GM23338 (cell line): Measurements from ENCODE around the gene SELENOS. TPM values are rescaled to one million over a fixed set of nuclear protein-coding genes. Genes with fewer than 3 reads are reported as not detected.

Source experiments
- ATAC-seq: fragments of 200-7000 bp; cut with Tn5 transposase; 3 replicates; pipeline ENCODE4 v1.9.1; 2020
- DNase-seq: peaks from one replicate; pipeline ENCODE4 v3.0.0-alpha.2; 2015; ENCODE audit warnings: low spot score
- H2AFZ ChIP-seq: fragments of 200-600 bp; sonication (generic); 2 replicates; pipeline ENCODE4 v1.8.0; 2016; ENCODE audit warnings: antibody characterized with exemption, mild to moderate bottlenecking, moderate library complexity
- H3F3A ChIP-seq: fragments of 200-600 bp; sonication (generic); replicated peaks from 2 replicates; pipeline ENCODE4 v1.8.0; 2017; ENCODE audit warnings: antibody characterized with exemption, mixed run types, low read depth
- H3K27ac ChIP-seq: fragments of 200-600 bp; sonication (generic); 2 replicates; pipeline ENCODE4 v1.6.1; 2016; ENCODE audit warnings: low read depth
- H3K27me3 ChIP-seq: fragments of 200-600 bp; sonication (generic); 2 replicates; pipeline ENCODE4 v1.8.0; 2016; ENCODE audit warnings: mild to moderate bottlenecking, mixed run types, moderate library complexity; ENCODE audit not compliant: insufficient read depth
- H3K36me3 ChIP-seq: fragments of 200-600 bp; sonication (generic); 2 replicates; pipeline ENCODE4 v1.8.0; 2016; ENCODE audit warnings: mild to moderate bottlenecking; ENCODE audit not compliant: insufficient read depth
- H3K4me1 ChIP-seq: fragments of 200-600 bp; sonication (generic); 2 replicates; pipeline ENCODE4 v1.8.0; 2016; ENCODE audit warnings: mild to moderate bottlenecking, moderate library complexity; ENCODE audit not compliant: insufficient read depth
- H3K4me2 ChIP-seq: fragments of 200-600 bp; sonication (generic); 2 replicates; pipeline ENCODE4 v1.7.1; 2017; ENCODE audit warnings: mixed run types
- H3K4me3 ChIP-seq: fragments of 200-600 bp; sonication (generic); 2 replicates; pipeline ENCODE4 v1.6.1; 2016; ENCODE audit warnings: mixed run types
- H3K79me2 ChIP-seq: fragments of 200-600 bp; sonication (generic); replicated peaks from 2 replicates; pipeline ENCODE4 v1.8.0; 2017; ENCODE audit warnings: mild to moderate bottlenecking; ENCODE audit not compliant: insufficient read depth
- H3K9me2 ChIP-seq: fragments of 200-600 bp; sonication (generic); 2 replicates; pipeline ENCODE4 v1.8.0; 2017; ENCODE audit not compliant: insufficient read depth
- H4K20me1 ChIP-seq: fragments of 200-600 bp; sonication (generic); replicated peaks from 2 replicates; pipeline ENCODE4 v1.8.0; 2017; ENCODE audit warnings: mild to moderate bottlenecking; ENCODE audit not compliant: insufficient read depth
- H3K27ac Mint-ChIP-seq: 2 replicates; pipeline ENCODE4 v1.8.0; 2020; ENCODE audit warnings: inconsistent platforms, mild to moderate bottlenecking, moderate library complexity, mixed read lengths
- H3K27me3 Mint-ChIP-seq: 3 replicates; pipeline ENCODE4 v1.8.0; 2022; ENCODE audit warnings: low read depth, mild to moderate bottlenecking, moderate library complexity, mixed read lengths, inconsistent platforms; ENCODE audit not compliant: insufficient read depth, poor library complexity
- H3K36me3 Mint-ChIP-seq: 3 replicates; pipeline ENCODE4 v1.8.0; 2021; ENCODE audit warnings: low read depth, mild to moderate bottlenecking, inconsistent platforms, moderate library complexity, mixed read lengths
- H3K4me1 Mint-ChIP-seq: 3 replicates; pipeline ENCODE4 v1.8.0; 2020; ENCODE audit warnings: mild to moderate bottlenecking, inconsistent platforms, mixed read lengths
- H3K4me3 Mint-ChIP-seq: 3 replicates; pipeline ENCODE4 v1.8.0; 2021; ENCODE audit warnings: moderate library complexity, mild to moderate bottlenecking, inconsistent platforms, mixed read lengths
- H3K9me3 Mint-ChIP-seq: 3 replicates; pipeline ENCODE4 v1.8.0; 2020; ENCODE audit warnings: moderate library complexity, mild to moderate bottlenecking, inconsistent platforms, mixed read lengths
- CREB1 ChIP-seq: fragments of 250-450 bp; sonication (Bioruptor Pico); IDR thresholded peaks from 2 replicates; pipeline ENCODE4 v1.5.0; 2020; ENCODE audit warnings: low read depth, mild to moderate bottlenecking, moderate library complexity
- CTCF ChIP-seq, 2 experiments: fragments of 200-600 bp in 1 of 2; sonication (generic) in 1 of 2; conservative IDR thresholded peaks; 2 replicates each; pipeline versions ENCODE4 v1.5.1 to v1.6.1; 2016 to 2017; ENCODE audit warnings: antibody characterized with exemption in 2 of 2, low read depth in 2 of 2, mild to moderate bottlenecking in 2 of 2, moderate library complexity in 1 of 2
- ETS1 ChIP-seq: IDR thresholded peaks from 2 replicates; pipeline ENCODE4 v1.6.1; 2016; ENCODE audit warnings: antibody characterized with exemption
- EZH2 ChIP-seq: fragments of 200-600 bp; sonication (generic); IDR thresholded peaks from one replicate; pipeline ENCODE4 v1.8.0; 2017; ENCODE audit warnings: antibody characterized with exemption, mild to moderate bottlenecking, low read depth; ENCODE audit not compliant: unreplicated experiment
- EZH2phosphoT487 ChIP-seq: fragments of 200-600 bp; sonication (generic); IDR thresholded peaks from one replicate; pipeline ENCODE4 v1.8.1; 2018; ENCODE audit warnings: antibody characterized with exemption; ENCODE audit not compliant: unreplicated experiment
- JUNB ChIP-seq: IDR thresholded peaks from one replicate; pipeline ENCODE4 v1.6.1; 2016; ENCODE audit warnings: antibody characterized with exemption; ENCODE audit not compliant: unreplicated experiment
- NANOG ChIP-seq: IDR thresholded peaks from 2 replicates; pipeline ENCODE4 v1.6.1; 2016; ENCODE audit warnings: antibody characterized with exemption, borderline replicate concordance
- POLR2AphosphoS5 ChIP-seq: IDR thresholded peaks from 2 replicates; pipeline ENCODE4 v1.6.1; 2016; ENCODE audit warnings: antibody characterized with exemption, low read depth
- REST ChIP-seq: IDR thresholded peaks from one replicate; pipeline ENCODE4 v1.6.1; 2018; ENCODE audit warnings: antibody characterized with exemption; ENCODE audit not compliant: unreplicated experiment
- STAT1 ChIP-seq: IDR thresholded peaks from one replicate; pipeline ENCODE4 v1.6.1; 2016; ENCODE audit warnings: antibody characterized with exemption; ENCODE audit not compliant: unreplicated experiment
- ZNF114 ChIP-seq: fragments of 250-450 bp; sonication (Bioruptor Pico); IDR thresholded peaks from 2 replicates; pipeline ENCODE4 v1.5.0; 2020; ENCODE audit warnings: mild to moderate bottlenecking, moderate library complexity
- ZNF331 ChIP-seq: fragments of 250-450 bp; sonication (Bioruptor Pico); IDR thresholded peaks from 2 replicates; pipeline ENCODE4 v1.5.0; 2020; ENCODE audit warnings: low read depth, mild to moderate bottlenecking, moderate library complexity
- ZNF462 ChIP-seq: fragments of 250-450 bp; sonication (Bioruptor Pico); IDR thresholded peaks from 2 replicates; pipeline ENCODE4 v1.5.0; 2020; ENCODE audit warnings: mild to moderate bottlenecking, moderate library complexity
- polyA plus RNA-seq: library from polyadenylated mRNA; unstranded; fragments of >200 nt; fragmentation: Nextera tagmentation; extraction: Ambion mirVana; gene quantifications from 2 replicates; pipeline ENCODE4 v1.2.1, GENCODE V29; 2016
- total RNA-seq: library from RNA; depleted of rRNA; stranded (reverse); fragments of >200 nt; shearing (Covaris generic); gene quantifications from 2 replicates; pipeline ENCODE4 v1.2.3, GENCODE V29; 2014

The SELENOS gene
- total and polyA plus RNA-seq, 2 experiments from 2014 or later: 37.0 to 106 TPM

- ATAC-seq: peak; percentile 74
- Histone ChIP-seq H3K36me3 (peaks cover 19% of the 10 kb centered on the region), H3K9me2 (no peaks in the 10 kb centered on the region), H3K4me2 (no peak overlapping the region), H3F3A (peaks cover 13% of the 10 kb centered on the region), H4K20me1 (no peaks in the 10 kb centered on the region), H3K27ac (no peak overlapping the region), H3K4me3 (no peak overlapping the region), H2AFZ (no peak overlapping the region), H3K79me2 (no peaks in the 10 kb centered on the region), H3K4me1 (peaks cover 8% of the 10 kb centered on the region; the same call in 1 of the 2 replicates), H3K27me3 (no peaks in the 10 kb centered on the region)
- Mint-ChIP-seq H3K27ac (no peak overlapping the region; the same call in 1 of the 2 replicates), H3K27me3 (peaks cover 12% of the 10 kb centered on the region), H3K4me3 (no peak overlapping the region), H3K9me3 (no peaks in the 10 kb centered on the region), H3K36me3 (peaks cover 31% of the 10 kb centered on the region), H3K4me1 (peaks cover 9% of the 10 kb centered on the region)
- peak; percentile 63 for DNase-seq
- TF ChIP-seq ETS1 (no peak), POLR2AphosphoS5 (no peak), STAT1 (no peak), NANOG (no peak), CREB1 (CRISPR knock-in tag) (no peak), ZNF114 (CRISPR knock-in tag) (no peak), REST (no peak), ZNF462 (CRISPR knock-in tag) (no peak), EZH2phosphoT487 (no peak), CTCF (conservative IDR thresholded peaks at IDR 0.05; ENCODE audit: low read depth in 2 of 2) (no peak; a peak in 1 of 4 replicates), ZNF331 (CRISPR knock-in tag) (no peak), EZH2 (no peak), JUNB (no peak)
Observed at GRCh38 chr15:101267320-101268104, 9.8 kb downstream of the SELENOS start.
